22Rv1 (cell line): ENCODE results near the gene SIGLEC15.
"Not testable (repeated sequence)": the region's sequence is repeated elsewhere in the genome, so short reads cannot be mapped to it uniquely, and the experiment has no call there.

Source experiments
- CTCF ChIP-seq: fragments of 450-650 bp; IDR thresholded peaks from 2 replicates; pipeline ENCODE4 v1.5.1; 2017; ENCODE audit warnings: mild to moderate bottlenecking
- ZFX ChIP-seq: fragments of 450-650 bp; IDR thresholded peaks from 2 replicates; pipeline ENCODE4 v1.6.1; 2017; ENCODE audit warnings: antibody characterized with exemption, borderline replicate concordance

GRCh38 chr18:45848643-45849042 lies 23.2 kb downstream of the SIGLEC15 start:
- TF ChIP-seq CTCF, ZFX: not testable (repeated sequence)
